Peyer's patch (tissue), 4 donors: Measurements from ENCODE around the gene SEMA3G.

Experiments used
- POLR2A ChIP-seq, 2 donors: fragments of 450-650 bp; IDR thresholded peaks; one replicate each; pipeline ENCODE4 v1.5.1; 2017; ENCODE audit warnings: antibody characterized with exemption in 2 of 2, mild to moderate bottlenecking in 2 of 2, moderate library complexity in 2 of 2
- TF ChIP-seq, protein P1 (sequence below), 6 experiments: fragments of 450-650 bp in 4 of 6; fragments of 200-600 bp in 2 of 6; sonication (generic) in 1 of 6; IDR thresholded peaks; one replicate each; pipeline ENCODE4 v1.5.1; 2017 to 2019; ENCODE audit warnings: antibody characterized with exemption in 6 of 6, mild to moderate bottlenecking in 3 of 6, moderate library complexity in 1 of 6

DNA sequence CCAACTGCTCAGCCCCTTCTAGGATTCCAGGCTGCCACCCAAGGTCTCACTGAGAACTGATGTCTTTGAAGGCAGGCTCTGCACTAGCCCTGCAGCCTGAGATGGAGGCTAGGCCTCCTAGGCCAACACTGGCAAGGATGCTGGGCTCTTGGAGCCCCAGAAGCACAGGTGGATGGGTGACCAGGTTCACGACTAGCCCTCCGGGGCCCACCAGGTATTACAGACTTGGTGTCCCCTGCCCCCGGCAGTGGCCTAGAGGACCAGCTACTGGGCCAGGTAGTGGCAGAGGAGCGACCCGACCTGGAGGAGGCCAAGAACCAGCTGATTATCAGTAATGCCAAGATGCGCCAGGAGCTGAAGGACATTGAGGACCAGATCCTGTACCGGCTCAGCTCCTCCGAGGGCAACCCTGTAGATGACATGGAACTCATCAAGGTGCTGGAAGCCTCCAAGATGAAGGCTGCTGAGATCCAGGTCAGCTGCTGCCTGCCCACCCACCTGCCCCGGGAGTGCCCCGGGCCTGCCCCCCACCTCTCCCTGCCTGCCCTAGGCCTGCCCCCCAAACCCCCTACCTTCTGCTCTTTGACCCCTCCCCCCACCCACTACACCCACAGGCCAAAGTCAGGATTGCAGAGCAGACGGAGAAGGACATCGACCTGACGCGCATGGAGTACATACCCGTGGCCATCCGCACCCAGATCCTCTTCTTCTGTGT, 52.5 kb downstream of the SEMA3G start:
- TF ChIP-seq, protein P1, sequence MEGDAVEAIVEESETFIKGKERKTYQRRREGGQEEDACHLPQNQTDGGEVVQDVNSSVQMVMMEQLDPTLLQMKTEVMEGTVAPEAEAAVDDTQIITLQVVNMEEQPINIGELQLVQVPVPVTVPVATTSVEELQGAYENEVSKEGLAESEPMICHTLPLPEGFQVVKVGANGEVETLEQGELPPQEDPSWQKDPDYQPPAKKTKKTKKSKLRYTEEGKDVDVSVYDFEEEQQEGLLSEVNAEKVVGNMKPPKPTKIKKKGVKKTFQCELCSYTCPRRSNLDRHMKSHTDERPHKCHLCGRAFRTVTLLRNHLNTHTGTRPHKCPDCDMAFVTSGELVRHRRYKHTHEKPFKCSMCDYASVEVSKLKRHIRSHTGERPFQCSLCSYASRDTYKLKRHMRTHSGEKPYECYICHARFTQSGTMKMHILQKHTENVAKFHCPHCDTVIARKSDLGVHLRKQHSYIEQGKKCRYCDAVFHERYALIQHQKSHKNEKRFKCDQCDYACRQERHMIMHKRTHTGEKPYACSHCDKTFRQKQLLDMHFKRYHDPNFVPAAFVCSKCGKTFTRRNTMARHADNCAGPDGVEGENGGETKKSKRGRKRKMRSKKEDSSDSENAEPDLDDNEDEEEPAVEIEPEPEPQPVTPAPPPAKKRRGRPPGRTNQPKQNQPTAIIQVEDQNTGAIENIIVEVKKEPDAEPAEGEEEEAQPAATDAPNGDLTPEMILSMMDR (IDR thresholded peaks at IDR 0.05), result no peak
- TF ChIP-seq POLR2A (IDR thresholded peaks at IDR 0.05), result no peak
